Ramos (cell line): Measurements from ENCODE around the gene ROBO1.

Experiments used
- in situ Hi-C: fragments of 300-500 bp; cut with MboI; formaldehyde crosslinking; loops from one replicate; pipeline ENCODE4 v1.14.3; 2022; ENCODE audit warnings: low sequenced_read_pairs; ENCODE audit not compliant: unreplicated experiment

Gene ROBO1

DNA sequence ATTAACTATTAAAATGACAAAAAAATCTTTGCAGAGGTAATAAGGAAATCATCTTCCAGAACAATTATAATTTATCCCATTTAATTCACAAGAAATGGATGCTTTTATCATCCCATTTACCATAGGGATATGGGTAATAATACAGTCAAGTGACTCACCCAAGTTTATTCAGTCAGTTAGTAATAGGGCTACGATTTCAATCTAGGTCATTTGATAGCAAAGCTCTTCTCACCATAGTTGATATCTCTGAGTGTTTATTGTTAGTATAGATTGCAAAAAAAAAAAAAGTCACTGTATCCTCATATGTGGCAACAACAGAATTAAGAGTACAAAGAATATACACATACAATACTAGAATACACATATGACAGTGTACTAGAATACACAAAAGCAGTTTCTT is 797.1 kb downstream of the ROBO1 start:
- in situ Hi-C loops = no loop called here

DNA sequence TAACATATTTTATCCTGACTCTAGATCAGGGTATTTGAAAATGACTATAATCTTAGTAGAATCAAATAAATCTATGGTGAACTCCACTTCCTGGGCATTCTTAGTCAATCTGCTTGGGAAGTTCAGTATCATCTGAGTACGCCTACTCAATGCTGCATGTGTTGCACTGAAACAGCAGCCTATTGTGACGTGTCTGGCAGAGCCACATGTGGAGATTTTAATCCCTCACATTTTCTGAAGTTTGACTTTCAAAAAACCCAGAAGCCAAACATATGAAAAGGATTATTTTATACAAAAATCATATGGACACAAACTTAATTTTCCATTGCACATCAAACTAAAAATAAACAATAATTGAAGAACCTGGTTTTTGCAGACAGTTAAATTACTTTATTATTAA is 798.3 kb downstream of the ROBO1 start:
- in situ Hi-C loops = no loop called here

DNA sequence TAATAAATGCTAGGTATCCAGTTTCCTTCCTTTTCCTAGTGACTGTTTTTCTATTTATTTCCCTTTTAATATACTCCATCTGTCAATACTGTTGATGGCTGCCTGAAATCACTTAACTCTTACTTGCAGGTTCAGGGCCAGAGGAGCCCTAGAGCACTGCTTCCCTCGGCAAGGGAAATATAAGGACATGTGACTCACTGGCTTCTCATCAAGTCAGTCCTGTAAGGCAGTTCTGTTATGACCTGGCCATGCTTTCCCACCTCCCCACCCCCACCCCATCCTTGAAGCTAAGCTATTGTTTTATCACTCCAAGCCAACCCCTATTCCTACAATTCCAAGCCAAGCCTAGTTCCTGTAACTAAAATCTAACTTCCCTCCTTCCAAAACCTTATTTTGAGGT is 800.7 kb downstream of the ROBO1 start:
- in situ Hi-C loops = no loop called here

DNA sequence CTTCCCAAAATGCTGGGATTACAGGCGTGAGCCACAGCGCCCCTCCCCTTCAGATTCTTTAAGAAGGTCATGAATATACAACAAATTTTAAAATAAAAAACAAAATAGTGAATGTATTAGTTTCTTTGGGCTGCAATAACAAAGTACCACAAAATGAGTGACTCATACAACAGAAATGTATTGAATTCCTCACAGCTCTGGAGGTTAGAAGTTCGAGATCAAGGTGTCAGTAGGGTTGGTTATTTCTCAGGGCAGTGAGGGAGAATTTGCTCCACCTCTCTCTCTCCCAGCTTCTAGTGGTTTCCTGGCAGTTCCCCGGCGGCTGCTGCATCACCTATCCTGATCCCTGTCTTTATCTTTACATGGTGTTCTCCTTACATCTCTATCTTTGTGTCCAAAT is 804.0 kb downstream of the ROBO1 start:
- in situ Hi-C loops = no loop called here

DNA sequence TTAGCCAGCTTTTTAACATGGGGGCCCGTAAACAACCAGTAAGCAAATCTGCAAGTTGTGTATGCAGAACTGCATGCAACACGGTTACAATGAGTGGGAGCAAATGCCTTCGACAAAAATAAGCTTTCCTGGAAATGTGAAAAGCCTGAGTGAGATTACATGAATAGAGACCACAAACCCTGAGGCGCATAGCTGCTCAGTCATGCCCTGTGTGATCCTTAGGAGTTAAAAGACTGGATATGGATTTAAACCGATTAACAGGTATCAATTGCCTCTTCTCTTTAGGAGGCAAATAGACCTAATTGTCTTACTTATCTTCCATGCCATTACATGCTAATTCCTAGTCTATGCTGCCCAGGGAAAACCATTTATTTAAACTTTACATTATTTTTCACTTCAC is 810.3 kb downstream of the ROBO1 start:
- in situ Hi-C loops = no loop called here

DNA sequence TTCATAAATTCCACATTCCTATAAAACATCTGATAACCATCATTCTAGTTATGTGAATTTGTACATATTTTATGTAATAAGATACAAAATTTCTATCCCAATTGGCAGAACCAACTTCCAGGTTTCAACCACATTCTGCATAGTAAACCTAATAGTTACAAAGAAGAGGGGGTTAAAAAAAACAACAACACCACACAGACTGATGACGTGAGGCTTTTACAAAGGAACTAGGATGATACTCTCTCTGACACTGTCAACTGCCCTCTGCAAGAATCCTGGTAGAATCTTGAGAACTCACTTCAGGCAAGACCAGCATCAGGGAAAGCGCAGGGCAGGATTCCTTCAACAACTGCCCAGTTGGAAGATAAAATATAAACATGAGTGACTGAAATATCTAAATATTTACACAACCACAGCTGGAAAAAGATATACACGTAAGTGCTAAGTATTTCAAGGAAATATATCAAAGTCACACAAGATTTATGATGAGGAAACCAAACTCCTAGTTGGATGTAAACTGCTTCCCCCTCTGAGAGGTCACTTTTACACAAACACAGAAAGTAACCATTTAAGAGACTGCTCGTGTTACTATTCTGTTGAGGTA is 816.4 kb downstream of the ROBO1 start:
- in situ Hi-C loops = no loop called here

DNA sequence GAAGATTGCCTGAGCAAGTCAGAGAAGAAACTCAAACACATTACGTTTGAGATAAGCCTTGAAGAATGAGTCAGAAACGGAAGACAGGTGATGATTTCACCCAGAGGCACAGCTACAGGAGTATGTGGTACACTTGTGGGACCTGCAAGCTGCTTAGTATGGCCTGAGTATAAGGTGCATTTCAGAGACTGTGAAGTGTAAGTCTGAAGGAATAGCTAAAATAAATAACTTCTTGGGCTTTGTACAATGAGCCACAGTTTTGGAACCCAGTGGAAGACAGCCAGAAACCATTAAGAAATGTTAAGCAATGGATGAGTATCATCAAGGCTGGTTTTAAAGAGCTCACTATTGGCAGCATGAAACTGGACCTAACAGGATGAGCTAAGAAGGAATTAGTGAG is 826.2 kb downstream of the ROBO1 start:
- in situ Hi-C loops = no loop called here

DNA sequence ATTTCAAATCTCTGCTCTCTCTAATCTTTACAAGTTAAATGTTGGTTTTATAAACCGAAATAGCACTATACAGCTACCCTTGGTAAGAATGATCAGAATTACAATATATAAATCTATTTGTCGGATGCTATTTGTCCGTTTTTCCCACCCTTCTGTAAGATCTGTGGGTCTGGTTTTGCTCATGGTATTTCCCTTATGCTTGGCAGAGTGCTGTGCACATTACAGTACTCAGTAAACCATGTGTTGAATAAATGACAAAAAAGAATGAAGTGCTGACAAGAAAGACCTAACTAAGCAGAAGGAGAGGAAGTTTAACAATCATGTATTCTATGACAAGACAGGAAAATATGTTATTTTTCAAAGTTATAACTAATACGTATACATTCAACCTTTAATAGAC is 827.2 kb downstream of the ROBO1 start:
- in situ Hi-C loops = no loop called here

DNA sequence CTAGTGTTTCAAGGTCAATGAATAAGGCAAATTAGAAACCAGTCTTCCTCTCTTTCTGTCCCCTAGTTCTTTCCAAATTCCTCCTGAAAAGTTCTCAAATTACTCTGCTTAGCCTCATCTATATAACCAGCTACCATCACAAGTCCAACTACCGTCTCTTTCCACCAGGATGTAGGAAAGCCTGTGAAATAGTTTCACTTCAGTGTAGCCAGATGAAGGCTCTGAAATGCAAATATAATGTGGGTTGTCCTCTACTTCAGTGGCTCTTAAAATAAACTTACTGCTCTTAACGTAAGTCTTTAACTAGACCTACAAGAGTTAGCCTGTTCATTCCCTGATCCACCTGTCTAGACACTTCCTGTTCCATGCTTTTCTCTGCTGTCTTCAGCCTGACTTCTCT is 827.7 kb downstream of the ROBO1 start:
- in situ Hi-C loops = no loop called here

DNA sequence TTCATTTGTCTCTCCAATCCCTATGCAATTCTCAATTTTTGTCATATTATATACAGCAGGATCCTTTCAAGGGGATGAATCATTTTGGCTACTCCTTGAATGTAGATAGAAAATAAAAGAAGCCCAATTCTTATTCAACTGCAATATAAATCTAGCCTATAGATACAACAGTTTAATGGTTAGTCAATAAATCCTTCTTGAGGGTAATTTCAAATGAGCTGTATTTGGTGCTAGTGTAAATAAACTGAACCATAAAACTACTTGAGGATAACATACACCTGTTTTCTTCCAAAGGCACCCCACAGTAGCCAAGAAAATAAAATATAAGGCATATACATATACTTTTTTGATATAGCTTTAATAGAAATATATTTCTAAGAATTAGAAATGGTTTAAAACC is 830.3 kb downstream of the ROBO1 start:
- in situ Hi-C loops = no loop called here

DNA sequence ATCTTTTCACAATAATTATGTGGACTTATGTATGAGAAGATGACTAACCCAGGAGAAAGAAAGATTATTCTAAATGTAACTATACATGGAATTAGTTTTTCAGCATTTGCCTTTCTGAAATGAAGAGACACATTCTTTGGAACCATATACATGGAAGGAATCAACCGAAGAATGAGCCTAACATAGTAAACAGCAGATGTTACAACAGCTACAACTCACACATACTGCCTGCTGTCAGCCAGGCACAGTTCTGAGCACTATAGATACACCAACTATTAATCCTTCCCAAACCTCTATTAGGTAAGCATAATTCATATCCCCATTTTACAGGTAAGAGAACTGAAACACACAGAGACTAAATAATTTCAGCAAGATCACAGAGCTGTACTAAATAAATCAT is 840.0 kb downstream of the ROBO1 start:
- in situ Hi-C loops = no loop called here

DNA sequence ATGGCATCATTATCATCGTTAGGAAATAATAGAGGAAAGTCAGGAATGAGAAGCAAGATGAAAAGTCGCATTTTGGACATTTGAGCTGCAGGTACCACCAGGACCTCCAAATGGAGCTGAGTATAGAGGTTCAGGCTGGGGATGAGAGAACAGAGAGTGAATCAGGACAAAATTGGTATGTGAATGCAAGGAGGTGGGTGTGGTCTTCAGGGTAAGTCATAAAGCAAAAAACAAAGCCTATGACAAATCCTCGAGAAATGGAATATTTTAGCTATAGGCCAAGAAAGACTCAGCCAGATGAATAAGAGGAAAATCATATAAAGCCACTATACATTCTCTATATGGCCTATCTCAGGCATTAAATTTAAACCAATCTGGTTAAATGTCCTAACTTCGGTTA is 841.3 kb downstream of the ROBO1 start:
- in situ Hi-C loops = no loop called here

DNA sequence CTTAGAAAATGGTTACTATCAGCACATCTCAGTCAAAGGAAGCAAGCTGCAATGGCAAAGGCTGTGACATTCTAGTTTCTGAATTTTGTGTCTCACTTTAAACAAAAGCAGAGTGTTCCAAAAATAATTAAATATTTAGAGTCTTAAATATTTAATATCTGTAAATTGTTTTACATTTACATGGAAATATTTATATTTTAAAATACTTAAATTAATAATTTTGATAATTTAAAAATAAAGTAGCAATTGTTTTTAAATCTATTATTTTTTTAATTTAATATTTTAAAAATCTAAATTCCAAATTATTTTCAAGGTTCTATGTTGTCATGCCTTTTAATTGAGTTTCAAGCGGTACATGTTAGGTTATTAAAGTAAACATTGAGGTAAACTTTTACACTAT is 843.1 kb downstream of the ROBO1 start:
- in situ Hi-C loops = no loop called here

DNA sequence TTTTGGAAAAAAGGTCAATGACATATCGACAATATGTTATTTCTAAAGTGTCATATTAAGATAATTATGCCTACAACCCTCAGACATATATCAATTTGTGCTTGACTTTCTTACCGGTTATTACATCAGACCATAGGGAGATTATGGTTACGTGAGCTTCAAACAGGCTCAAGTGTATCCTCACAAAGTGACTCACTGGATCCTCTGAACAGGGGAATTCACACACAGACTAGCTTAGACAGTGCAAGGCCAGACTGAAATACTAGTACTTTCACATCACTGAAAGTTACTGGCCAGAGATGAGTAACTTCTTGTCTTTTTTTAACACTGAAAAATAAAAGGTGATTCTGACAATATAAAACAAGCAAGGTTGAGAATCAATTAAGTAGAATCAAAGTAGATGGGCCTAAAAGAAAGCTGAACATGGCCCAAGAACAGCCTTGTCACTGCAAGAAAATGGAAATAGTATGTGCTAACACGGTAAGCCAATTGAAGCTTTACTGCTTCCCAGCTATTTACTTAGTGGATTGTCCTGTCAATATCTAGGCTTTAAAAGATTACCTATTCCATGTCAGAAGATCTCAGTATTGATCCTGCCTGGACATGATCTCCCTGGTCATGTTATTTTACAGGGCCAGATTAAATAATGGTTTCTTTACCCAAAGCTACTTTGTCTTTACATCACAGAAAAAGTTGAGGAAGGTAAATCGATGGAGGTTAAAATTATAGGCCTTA is 848.6 kb downstream of the ROBO1 start:
- in situ Hi-C loops = no loop called here

DNA sequence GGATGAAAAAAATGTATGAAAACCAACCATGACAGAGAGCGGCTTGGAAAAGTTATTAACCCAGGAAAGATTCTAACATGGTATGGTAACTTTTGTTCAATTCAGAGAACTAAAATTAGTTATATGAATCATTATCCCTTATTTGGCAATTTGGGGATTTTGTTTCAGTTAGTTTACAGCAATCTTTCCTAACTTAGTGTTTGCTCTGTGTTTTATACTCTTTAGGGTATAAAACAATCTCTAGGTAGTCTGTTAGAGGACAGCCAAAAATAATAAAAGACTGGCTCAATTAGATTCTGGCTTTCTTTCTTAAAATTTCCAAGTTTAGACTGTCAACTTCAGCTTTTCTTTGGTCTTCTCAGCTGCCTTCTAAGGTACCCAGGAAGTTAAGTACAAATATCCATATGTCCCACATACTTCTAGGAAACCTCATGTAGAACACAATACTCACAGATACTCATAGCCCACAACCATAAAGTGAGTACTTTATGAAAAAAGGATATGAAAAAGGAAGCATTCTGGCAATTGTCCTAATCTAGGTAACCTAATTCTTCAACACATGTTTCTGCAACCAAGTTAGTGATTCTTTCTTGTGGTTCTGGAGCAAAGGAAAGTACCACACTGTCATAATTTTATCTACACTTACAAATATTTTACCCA is 849.3 kb downstream of the ROBO1 start:
- in situ Hi-C loops = no loop called here

DNA sequence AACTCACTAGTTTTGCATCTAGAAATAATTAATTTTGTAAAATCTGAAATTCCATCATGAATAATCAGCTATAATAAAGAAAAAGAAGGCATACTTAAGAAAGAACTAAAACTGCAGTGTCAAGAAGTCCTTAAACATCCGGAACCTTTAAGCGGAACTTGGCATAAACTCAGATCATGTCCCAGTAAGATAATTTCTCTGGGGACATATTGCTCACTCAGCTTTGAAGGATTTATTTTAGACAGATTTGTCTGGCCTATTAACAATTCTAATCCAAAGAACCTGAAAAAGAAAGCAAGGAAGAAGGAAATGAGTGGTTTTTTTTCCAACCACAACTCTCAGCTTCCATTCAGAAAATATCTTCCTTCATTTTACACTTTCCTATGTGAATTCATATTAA is 850.3 kb downstream of the ROBO1 start:
- in situ Hi-C loops = no loop called here

DNA sequence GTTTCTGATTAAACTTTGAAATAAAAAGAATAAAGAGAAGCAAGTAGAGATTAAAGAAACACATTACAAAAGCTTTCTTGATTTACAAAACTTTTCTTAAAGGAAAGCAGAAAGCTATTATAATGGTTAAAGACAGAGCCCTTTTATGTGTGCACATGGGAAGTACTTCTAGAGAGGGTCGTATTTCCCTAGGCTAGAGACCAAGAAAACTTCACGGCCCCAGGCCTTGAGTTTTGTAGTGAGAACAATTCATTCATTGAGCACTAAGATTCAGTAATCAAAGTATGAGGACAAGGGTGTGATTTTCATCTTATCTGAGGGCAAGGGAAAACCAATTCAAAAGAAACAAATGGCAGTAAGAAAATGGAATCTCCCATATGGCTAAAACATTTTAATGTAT is 854.1 kb downstream of the ROBO1 start:
- in situ Hi-C loops = no loop called here

DNA sequence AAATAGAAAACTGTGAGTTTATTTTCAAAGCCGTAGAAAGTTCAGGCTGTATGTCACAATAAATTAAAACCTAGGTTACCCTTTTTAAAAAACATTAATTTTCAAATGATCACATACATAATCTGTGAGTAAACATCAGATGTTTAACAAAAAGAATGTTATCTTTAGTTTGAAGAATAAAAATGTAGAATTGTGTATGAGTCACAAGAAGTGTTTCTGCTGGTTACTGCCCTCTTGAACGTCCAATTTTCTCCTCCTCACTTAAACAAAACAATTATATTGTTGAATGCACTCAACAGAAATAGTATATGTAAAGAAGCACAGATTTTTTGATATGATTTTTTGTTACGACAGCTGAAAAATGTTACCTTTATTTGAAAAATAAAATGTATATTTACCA is 855.1 kb downstream of the ROBO1 start:
- in situ Hi-C loops = no loop called here

DNA sequence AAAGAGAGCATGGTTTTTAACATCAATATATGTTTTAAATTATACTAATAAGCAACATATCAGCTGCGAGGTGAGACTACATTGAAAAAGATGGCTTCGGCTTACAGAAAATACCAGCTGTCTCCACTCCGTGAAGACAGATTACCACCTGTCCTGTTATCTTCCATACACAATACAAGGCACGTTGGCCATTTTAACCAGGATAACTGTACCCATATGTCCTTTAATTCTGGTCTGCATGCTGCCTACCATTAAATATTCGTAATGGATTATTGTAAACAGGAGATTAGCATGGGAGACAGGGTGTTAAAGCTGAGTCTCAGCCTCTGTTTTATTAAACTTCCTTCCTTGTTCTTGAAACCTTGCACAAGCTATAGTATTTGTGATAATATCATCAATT is 855.5 kb downstream of the ROBO1 start:
- in situ Hi-C loops = no loop called here

DNA sequence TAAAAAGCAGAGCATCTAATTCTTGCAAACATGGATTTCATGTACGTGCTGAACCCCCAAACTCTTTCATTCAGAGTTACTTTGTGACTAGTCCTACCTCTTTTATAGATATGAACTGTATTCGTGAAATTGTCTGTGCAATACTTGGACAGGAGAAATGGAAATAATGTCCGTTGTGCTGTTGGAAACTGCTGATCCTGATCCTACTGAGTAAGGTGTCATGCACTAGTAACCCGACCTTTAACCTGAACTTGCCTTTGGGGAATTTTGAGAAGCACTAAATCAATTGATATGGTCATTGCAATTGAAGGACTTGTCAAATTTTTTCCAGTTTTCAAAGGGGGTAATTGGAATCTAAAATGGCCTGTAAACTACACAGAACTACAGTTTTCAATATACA is 856.4 kb downstream of the ROBO1 start:
- in situ Hi-C loops = no loop called here

DNA sequence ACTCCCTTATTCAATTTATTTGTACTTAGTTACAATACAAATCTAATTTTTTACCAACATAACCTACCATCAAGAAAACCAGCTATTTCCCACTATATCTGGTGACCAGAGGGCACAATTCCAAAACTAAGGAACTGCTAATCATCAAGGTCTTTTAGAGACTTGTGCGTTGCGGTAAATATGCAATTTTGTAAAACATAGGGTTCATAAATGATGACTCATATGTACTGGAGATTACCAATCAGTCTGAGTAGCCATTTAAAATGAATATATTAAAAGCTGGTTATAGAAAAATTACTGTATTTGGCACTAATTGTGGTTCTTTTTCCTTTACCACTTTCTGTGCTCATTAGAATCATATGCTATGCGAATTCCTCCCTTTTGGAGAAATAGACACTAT is 859.6 kb downstream of the ROBO1 start:
- in situ Hi-C loops = no loop called here

DNA sequence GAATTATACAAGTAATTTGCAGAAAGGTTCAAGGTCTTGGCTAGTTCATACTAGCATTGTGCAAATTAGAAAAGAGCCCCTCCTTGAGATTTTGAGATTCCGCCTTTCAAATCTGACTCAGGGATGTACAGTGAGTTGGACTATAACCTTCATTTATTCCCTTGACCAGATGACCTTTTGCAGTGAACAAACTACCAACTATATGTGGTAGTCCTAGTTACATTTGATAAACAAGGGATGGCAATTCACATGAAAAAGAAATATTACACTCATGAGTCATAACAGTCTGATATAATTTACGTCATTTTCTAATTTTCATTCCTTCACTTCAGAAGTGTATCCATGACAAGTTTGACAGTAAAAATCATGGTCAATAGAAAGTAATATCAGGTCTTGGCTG is 860.4 kb downstream of the ROBO1 start:
- in situ Hi-C loops = no loop called here
